ENCODE measurements around the gene HSPBP1. TPM values are rescaled to one million over a fixed set of nuclear protein-coding genes. Genes with fewer than 3 reads are reported as not detected.
"Not testable (repeated sequence)": the region's sequence is repeated elsewhere in the genome, so short reads cannot be mapped to it uniquely, and the experiment has no call there.

Gene HSPBP1
- total RNA-seq, 2 donors from 2014 or later, result 19.8 to 20.1 TPM

DNA sequence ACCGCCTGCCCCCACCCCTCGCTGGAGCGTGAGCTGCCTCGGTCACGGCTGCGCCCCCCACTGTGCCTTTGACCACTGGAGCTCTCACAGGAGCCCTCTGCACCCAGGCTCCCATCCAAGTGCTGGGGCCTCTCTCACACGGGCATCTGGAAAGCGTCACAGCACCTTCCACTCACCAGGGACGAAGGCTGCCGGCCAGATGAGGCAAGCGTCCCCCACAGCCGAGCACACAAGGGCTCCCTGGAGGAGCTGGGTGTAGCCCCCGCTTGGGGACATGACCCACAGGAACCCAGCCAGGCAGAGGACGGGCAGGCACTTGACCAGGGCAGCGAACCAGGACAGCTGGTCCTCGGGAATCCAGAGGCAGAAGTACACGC lies 51.9 kb downstream of the HSPBP1 start:
- DNase-seq (ENCODE audit: low spot score), result no peak
- intact Hi-C loops (cut with DNase I), result no loop called here

- no peak for DNase-seq (ENCODE audit: low spot score)
- intact Hi-C loops (cut with DNase I), result no loop called here
These were observed 52.5 kb downstream of the HSPBP1 start for GRCh38 chr19:55227241-55228014.

DNA sequence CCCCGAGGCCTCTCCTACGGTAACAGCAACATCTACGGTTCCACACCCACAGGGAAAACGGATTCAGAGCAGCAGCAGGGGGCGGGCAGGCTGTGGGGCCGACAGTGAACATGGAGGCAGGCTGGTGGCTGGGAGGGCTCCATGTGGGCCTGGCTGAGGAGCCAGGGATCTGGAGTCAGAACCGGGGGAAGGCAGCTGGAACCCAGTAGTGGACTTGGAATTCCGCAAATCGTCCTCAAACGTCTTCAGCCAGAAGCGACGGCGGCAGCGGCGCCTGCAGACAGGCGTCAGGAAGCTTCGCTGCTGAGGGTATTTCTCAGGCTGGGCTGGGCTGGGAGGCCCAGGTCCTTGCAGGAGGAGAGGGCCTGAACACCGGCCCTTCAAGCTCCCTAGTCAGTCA lies 53.1 kb downstream of the HSPBP1 start:
- DNase-seq (ENCODE audit: low spot score), result no peak
- intact Hi-C loops (cut with DNase I), result no loop called here

GRCh38 chr19:55226273-55226672 lies 53.6 kb downstream of the HSPBP1 start:
- no peak for DNase-seq (ENCODE audit: low spot score)
- intact Hi-C loops (cut with DNase I), result no loop called here

DNA sequence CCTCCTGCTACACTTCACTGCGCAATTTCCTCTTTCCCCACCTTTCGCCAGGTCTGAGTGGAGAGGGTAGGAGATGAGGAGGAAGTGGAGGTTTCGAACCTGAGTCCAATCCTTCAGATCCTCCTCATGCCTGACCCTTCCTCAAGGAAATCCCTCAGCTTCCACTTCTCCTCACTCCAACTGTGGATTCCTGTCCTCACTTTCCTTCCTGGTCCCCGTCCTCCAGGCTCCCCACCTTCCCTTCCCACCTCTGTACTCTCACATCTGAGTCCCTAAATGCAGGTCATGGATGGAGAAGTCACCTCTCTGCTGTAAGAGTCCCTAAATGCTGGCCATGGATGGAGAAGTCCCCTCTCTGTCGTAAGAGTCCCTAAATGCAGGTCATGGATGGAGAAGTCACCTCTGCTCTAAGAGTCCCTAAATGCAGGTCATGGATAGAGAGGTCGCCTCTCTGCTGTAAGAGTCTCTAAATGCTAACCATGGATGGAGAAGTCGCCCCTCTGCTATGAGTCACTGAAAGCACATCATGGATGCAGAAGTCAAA lies 54.4 kb downstream of the HSPBP1 start:
- intact Hi-C loops (cut with DNase I), result no loop called here
- no peak for DNase-seq (ENCODE audit: low spot score)

- DNase-seq (ENCODE audit: low spot score); intact Hi-C loops (cut with DNase I): not testable (repeated sequence)
These were observed 55.1 kb downstream of the HSPBP1 start for GRCh38 chr19:55224679-55225414.

GRCh38 chr19:55224038-55224665 lies 55.8 kb downstream of the HSPBP1 start:
- DNase-seq (ENCODE audit: low spot score), result no peak
- intact Hi-C loops (cut with DNase I), result no loop called here

GRCh38 chr19:55223291-55224037 lies 56.4 kb downstream of the HSPBP1 start:
- no peak for DNase-seq (ENCODE audit: low spot score)
- intact Hi-C loops (cut with DNase I), result no loop called here

GRCh38 chr19:55220525-55220924 lies 59.4 kb downstream of the HSPBP1 start:
- intact Hi-C loops (cut with DNase I), result no loop called here
- DNase-seq (ENCODE audit: low spot score), result no peak

- peak; percentile 93 for DNase-seq (ENCODE audit: low spot score)
- intact Hi-C loops (cut with DNase I), result no loop called here
These were observed 63.3 kb downstream of the HSPBP1 start for GRCh38 chr19:55216461-55217198.

DNA sequence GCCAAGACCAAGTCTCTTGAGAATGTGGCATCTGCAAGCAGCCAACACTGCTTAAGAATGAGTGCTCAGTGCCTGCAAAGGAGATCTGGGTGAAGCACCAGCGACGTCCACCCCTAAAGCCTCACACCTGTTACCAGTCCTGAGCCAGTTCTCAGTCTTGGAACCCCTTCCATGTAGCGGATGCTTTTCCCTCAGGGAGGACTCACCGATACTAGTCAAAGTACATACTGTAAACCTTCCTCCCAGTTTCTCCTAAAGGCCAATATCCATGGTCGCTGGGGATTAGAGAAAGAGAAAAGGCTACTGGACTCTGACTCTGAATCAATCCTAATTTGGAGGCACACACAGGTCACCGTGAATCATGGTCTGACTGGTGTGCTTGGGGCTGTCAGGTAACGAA lies 66.4 kb downstream of the HSPBP1 start:
- no peak for DNase-seq (ENCODE audit: low spot score)
- intact Hi-C loops (cut with DNase I), result no loop called here

DNA sequence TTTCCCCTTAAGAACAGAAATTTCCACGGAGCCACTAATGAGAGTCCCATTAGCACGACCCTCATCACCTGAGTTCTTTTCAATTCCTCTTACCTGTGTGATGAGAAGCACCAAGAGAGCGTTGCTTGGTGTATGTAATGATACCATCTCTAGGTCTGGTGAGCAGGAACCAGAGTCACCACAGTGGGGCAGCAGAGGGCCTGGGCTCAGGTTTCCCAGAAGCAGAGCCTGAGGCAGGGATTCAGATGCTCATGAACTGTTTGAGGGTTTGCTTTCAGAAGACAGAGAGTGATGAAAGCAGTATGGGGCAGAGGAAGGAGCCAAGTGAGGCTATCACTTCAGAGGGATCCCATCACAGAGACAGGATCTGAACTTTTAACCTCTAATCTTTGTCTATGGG lies 67.5 kb downstream of the HSPBP1 start:
- DNase-seq (ENCODE audit: low spot score), result no peak
- intact Hi-C loops (cut with DNase I), result no loop called here

Small RNAs within 50 kb of the gene (microRNA-seq; reads per million reads assigned to microRNA genes)
- gene MIR6802 (ENCODE audit: borderline microRNAs expressed in 2 of 2), result 1.8 to 2.3 reads per million in 2 donors
- 2.9 to 3.2 reads per million in 2 donors for gene MIR6803 (ENCODE audit: borderline microRNAs expressed in 2 of 2)
- gene MIR6804 (ENCODE audit: borderline microRNAs expressed in 2 of 2), result 0.65 to 0.78 reads per million in 2 donors

Other genes with a start within 250 kb of the HSPBP1 start
- gene GP6, start 241.8 kb downstream of the HSPBP1 start, total RNA-seq, result under 1 TPM in 1 of 2 donors, not detected in 1; 0.19 TPM
- 1 to 10 TPM; 7.8 to 8.1 TPM for gene RDH13, start 217.0 kb downstream of the HSPBP1 start, total RNA-seq
- gene EPS8L1, start 204.2 kb downstream of the HSPBP1 start, total RNA-seq, result 1 to 10 TPM in 1 of 2 donors, under 1 TPM in 1; 0.38 to 2.1 TPM
- gene PPP1R12C, start 162.5 kb downstream of the HSPBP1 start, total RNA-seq, result 100 to 1,000 TPM; 207 to 252 TPM
- not detected for gene TNNT1, start 130.9 kb downstream of the HSPBP1 start, total RNA-seq
- not detected for gene TNNI3, start 122.4 kb downstream of the HSPBP1 start, total RNA-seq
- gene DNAAF3, start 113.5 kb downstream of the HSPBP1 start, total RNA-seq, result not detected
- not detected for gene SYT5, start 99.8 kb downstream of the HSPBP1 start, total RNA-seq
- gene PTPRH, start 70.6 kb downstream of the HSPBP1 start, total RNA-seq, result 1 to 10 TPM in 1 of 2 donors, under 1 TPM in 1; 0.81 to 1.6 TPM
- gene TMEM86B, start 51.3 kb downstream of the HSPBP1 start, total RNA-seq, result 1 to 10 TPM; 1.6 to 1.7 TPM
- gene PPP6R1, start 21.1 kb downstream of the HSPBP1 start, total RNA-seq, result 10 to 100 TPM; 40.6 to 46.0 TPM
- 1 to 10 TPM; 7.2 to 9.2 TPM for gene BRSK1, start 3.9 kb upstream of the HSPBP1 start, total RNA-seq
- 1 to 10 TPM; 1.9 to 5.4 TPM for gene TMEM150B, start 45.2 kb upstream of the HSPBP1 start, total RNA-seq
- 1 to 10 TPM; 3.9 to 6.3 TPM for gene KMT5C, start 59.8 kb upstream of the HSPBP1 start, total RNA-seq
- 1 to 10 TPM in 1 of 2 donors, not detected in 1; 1.3 TPM for gene COX6B2, start 74.6 kb upstream of the HSPBP1 start, total RNA-seq
- gene GARIN5B, start 83.2 kb upstream of the HSPBP1 start, total RNA-seq, result not detected
- not detected for gene IL11, start 90.4 kb upstream of the HSPBP1 start, total RNA-seq
- not detected for gene TMEM190, start 96.7 kb upstream of the HSPBP1 start, total RNA-seq
- under 1 TPM; 0.69 to 0.90 TPM for gene TMEM238, start 104.2 kb upstream of the HSPBP1 start, total RNA-seq
- 1,000 to 10,000 TPM in 1 of 2 donors, 100 to 1,000 TPM in 1; 882 to 1,056 TPM for gene RPL28, start 105.8 kb upstream of the HSPBP1 start, total RNA-seq
- gene UBE2S, start 127.7 kb upstream of the HSPBP1 start, total RNA-seq, result 10 to 100 TPM; 17.6 to 23.3 TPM
- not detected for gene SHISA7, start 163.2 kb upstream of the HSPBP1 start, total RNA-seq
- 10 to 100 TPM; 23.1 to 25.1 TPM for gene ISOC2, start 181.5 kb upstream of the HSPBP1 start, total RNA-seq
- not detected for gene C19orf85, start 184.6 kb upstream of the HSPBP1 start, total RNA-seq
- 1 to 10 TPM; 5.7 to 7.9 TPM for gene ZNF628, start 196.5 kb upstream of the HSPBP1 start, total RNA-seq
- gene NAT14, start 205.1 kb upstream of the HSPBP1 start, total RNA-seq, result 10 to 100 TPM; 15.8 to 16.3 TPM
- gene SSC5D, start 208.3 kb upstream of the HSPBP1 start, total RNA-seq, result 10 to 100 TPM; 32.4 to 40.6 TPM

Data from posterior vena cava (tissue), 2 donors.